H9 (cell line): ENCODE results near the gene RACGAP1. TPM values are rescaled to one million over a fixed set of nuclear protein-coding genes. Genes with fewer than 3 reads are reported as not detected.

ENCODE experiments used
- DNase-seq: peaks from one replicate; pipeline ENCODE4 v3.0.0-alpha.2; 2017
- H2AFZ ChIP-seq: one replicate; pipeline ENCODE4 v1.6.1; 2013; ENCODE audit warnings: mild to moderate bottlenecking, low read length, control low read depth, moderate library complexity
- H2AK5ac ChIP-seq: 2 replicates; pipeline ENCODE4 v1.6.1; 2013; ENCODE audit warnings: low read length, control low read depth, mixed read lengths; ENCODE audit not compliant: insufficient read length
- H2BK120ac ChIP-seq: one replicate; pipeline ENCODE4 v1.6.1; 2013; ENCODE audit warnings: low read depth, mild to moderate bottlenecking, low read length, control low read depth, inconsistent platforms; ENCODE audit not compliant: poor library complexity, severe bottlenecking
- H2BK12ac ChIP-seq: 2 replicates; pipeline ENCODE4 v1.6.1; 2013; ENCODE audit warnings: low read length, control low read depth, mixed read lengths, low read depth; ENCODE audit not compliant: insufficient read length
- H2BK15ac ChIP-seq: 2 replicates; pipeline ENCODE4 v1.6.1; 2013; ENCODE audit warnings: low read depth, low read length, control low read depth
- H2BK20ac ChIP-seq: one replicate; pipeline ENCODE4 v1.6.1; 2013; ENCODE audit warnings: low read depth, mild to moderate bottlenecking, low read length, control low read depth, inconsistent platforms; ENCODE audit not compliant: poor library complexity, severe bottlenecking
- H2BK5ac ChIP-seq: 2 replicates; pipeline ENCODE4 v1.6.1; 2013; ENCODE audit warnings: low read length, control low read depth, mixed read lengths; ENCODE audit not compliant: insufficient read length
- H3K14ac ChIP-seq: 2 replicates; pipeline ENCODE4 v1.6.1; 2013; ENCODE audit warnings: low read length, control low read depth; ENCODE audit not compliant: insufficient read depth
- H3K18ac ChIP-seq: 2 replicates; pipeline ENCODE4 v1.6.1; 2013; ENCODE audit warnings: low read depth, mild to moderate bottlenecking, mixed read lengths, low read length, control low read depth; ENCODE audit not compliant: insufficient read length
- H3K23ac ChIP-seq: 2 replicates; pipeline ENCODE4 v1.6.1; 2013; ENCODE audit warnings: low read length, control low read depth, mixed read lengths, low read depth; ENCODE audit not compliant: insufficient read length
- H3K23me2 ChIP-seq: 2 replicates; pipeline ENCODE4 v1.6.1; 2013; ENCODE audit warnings: low read depth, mild to moderate bottlenecking, mixed read lengths, low read length, control low read depth; ENCODE audit not compliant: insufficient read length, poor library complexity, severe bottlenecking
- H3K27ac ChIP-seq: 2 replicates; pipeline ENCODE4 v1.5.1; 2013; ENCODE audit warnings: low read length, control low read depth, mixed read lengths, low read depth; ENCODE audit not compliant: insufficient read length
- H3K27me3 ChIP-seq: 2 replicates; pipeline ENCODE4 v1.6.1; 2013; ENCODE audit warnings: low read length, control low read depth, inconsistent platforms; ENCODE audit not compliant: insufficient read depth
- H3K4ac ChIP-seq: 2 replicates; pipeline ENCODE4 v1.6.1; 2013; ENCODE audit warnings: low read depth, mild to moderate bottlenecking, control low read depth, inconsistent platforms, low read length, moderate library complexity
- H3K4me1 ChIP-seq: 2 replicates; pipeline ENCODE4 v1.6.1; 2013; ENCODE audit warnings: low read length, control low read depth, inconsistent platforms; ENCODE audit not compliant: insufficient read depth
- H3K4me2 ChIP-seq: 2 replicates; pipeline ENCODE4 v1.6.1; 2013; ENCODE audit warnings: low read length, control low read depth, mixed read lengths; ENCODE audit not compliant: insufficient read length, insufficient read depth
- H3K56ac ChIP-seq: 2 replicates; pipeline ENCODE4 v1.6.1; 2013; ENCODE audit warnings: low read depth, mild to moderate bottlenecking, mixed read lengths, low read length, control low read depth; ENCODE audit not compliant: insufficient read length
- H3K79me1 ChIP-seq: 2 replicates; pipeline ENCODE4 v1.6.1; 2013; ENCODE audit warnings: low read depth, mild to moderate bottlenecking, moderate library complexity, low read length, control low read depth, inconsistent platforms; ENCODE audit not compliant: insufficient read depth, poor library complexity, severe bottlenecking
- H3K79me2 ChIP-seq: 2 replicates; pipeline ENCODE4 v1.6.1; 2013; ENCODE audit warnings: low read length, control low read depth, inconsistent platforms; ENCODE audit not compliant: insufficient read depth
- H3K9ac ChIP-seq: 2 replicates; pipeline ENCODE4 v1.6.1; 2013; ENCODE audit warnings: low read length, control low read depth, mixed read lengths; ENCODE audit not compliant: insufficient read length; ENCODE audit errors: extremely low read depth
- H3K9me3 ChIP-seq: one replicate; pipeline ENCODE4 v1.6.1; 2013; ENCODE audit warnings: low read depth, low read length, inconsistent platforms; ENCODE audit not compliant: control insufficient read depth
- H3T11ph ChIP-seq: one replicate; pipeline ENCODE4 v1.6.1; 2013; ENCODE audit warnings: mild to moderate bottlenecking, low read length, control low read depth, inconsistent platforms
- H4K20me1 ChIP-seq: one replicate; pipeline ENCODE4 v1.6.1; 2013; ENCODE audit not compliant: control insufficient read depth, insufficient read length, insufficient read depth
- H4K5ac ChIP-seq: 2 replicates; pipeline ENCODE4 v1.6.1; 2013; ENCODE audit warnings: low read depth, mild to moderate bottlenecking, mixed read lengths, low read length, control low read depth; ENCODE audit not compliant: insufficient read length
- H4K8ac ChIP-seq: replicated peaks from 2 replicates; pipeline ENCODE4 v1.6.1; 2013; ENCODE audit warnings: low read length, control low read depth, mixed read lengths, low read depth; ENCODE audit not compliant: insufficient read length
- H4K91ac ChIP-seq: 2 replicates; pipeline ENCODE4 v1.6.1; 2013; ENCODE audit warnings: low read depth, mild to moderate bottlenecking, moderate library complexity, mixed read lengths, low read length, control low read depth; ENCODE audit not compliant: insufficient read length
- H3K27ac Mint-ChIP-seq, 3 experiments: 2 replicates in 2 of 3; 3 replicates in 1 of 3; pipeline ENCODE4 v1.8.0; 2020 to 2021; ENCODE audit warnings: mixed read lengths in 3 of 3, mild to moderate bottlenecking in 1 of 3, moderate library complexity in 1 of 3
- H3K27me3 Mint-ChIP-seq: 2 replicates; pipeline ENCODE4 v1.8.0; 2021; ENCODE audit warnings: low read depth, mild to moderate bottlenecking, moderate library complexity, mixed read lengths
- H3K36me3 Mint-ChIP-seq, 3 experiments: 2 replicates in 2 of 3; 3 replicates in 1 of 3; pipeline ENCODE4 v1.8.0; 2020 to 2021; ENCODE audit warnings: low read depth in 3 of 3, mixed read lengths in 3 of 3; ENCODE audit not compliant: insufficient read depth in 1 of 3
- H3K4me1 Mint-ChIP-seq, 2 experiments: 2 replicates each; pipeline ENCODE4 v1.8.0; 2020; ENCODE audit warnings: mixed read lengths in 2 of 2
- H3K4me3 Mint-ChIP-seq, 2 experiments: 2 replicates in 1 of 2; 3 replicates in 1 of 2; pipeline ENCODE4 v1.8.0; 2020 to 2021; ENCODE audit warnings: mild to moderate bottlenecking in 2 of 2, mixed read lengths in 2 of 2, moderate library complexity in 1 of 2
- H3K9me3 Mint-ChIP-seq, 2 experiments: 2 replicates in 1 of 2; 3 replicates in 1 of 2; pipeline ENCODE4 v1.8.0; 2020; ENCODE audit warnings: mild to moderate bottlenecking in 2 of 2, mixed read lengths in 2 of 2, moderate library complexity in 1 of 2
- WGBS: extraction: QIAGEN DNeasy Blood & Tissue Kit; methylation state at CpG from one replicate; pipeline ENCODE4 v1.1.7; 2013; ENCODE audit warnings: missing lambda C conversion rate, low lambda C conversion rate, mixed read lengths; ENCODE audit not compliant: insufficient read length; ENCODE audit errors: extremely low coverage; 5-methylcytosine and 5-hydroxymethylcytosine counted together
- total RNA-seq: library from RNA; stranded (reverse); gene quantifications from 2 replicates; pipeline ENCODE4 v1.2.1, GENCODE V29; 2021
- TF ChIP-seq, protein P1 (sequence below): fragments of 200-600 bp; sonication (generic); conservative IDR thresholded peaks from 3 replicates; pipeline ENCODE4 v1.8.0; 2021; ENCODE audit warnings: antibody characterized with exemption, mild to moderate bottlenecking

The RACGAP1 gene
- total RNA-seq, 1 experiment from 2014 or later: 64.8 TPM

DNA sequence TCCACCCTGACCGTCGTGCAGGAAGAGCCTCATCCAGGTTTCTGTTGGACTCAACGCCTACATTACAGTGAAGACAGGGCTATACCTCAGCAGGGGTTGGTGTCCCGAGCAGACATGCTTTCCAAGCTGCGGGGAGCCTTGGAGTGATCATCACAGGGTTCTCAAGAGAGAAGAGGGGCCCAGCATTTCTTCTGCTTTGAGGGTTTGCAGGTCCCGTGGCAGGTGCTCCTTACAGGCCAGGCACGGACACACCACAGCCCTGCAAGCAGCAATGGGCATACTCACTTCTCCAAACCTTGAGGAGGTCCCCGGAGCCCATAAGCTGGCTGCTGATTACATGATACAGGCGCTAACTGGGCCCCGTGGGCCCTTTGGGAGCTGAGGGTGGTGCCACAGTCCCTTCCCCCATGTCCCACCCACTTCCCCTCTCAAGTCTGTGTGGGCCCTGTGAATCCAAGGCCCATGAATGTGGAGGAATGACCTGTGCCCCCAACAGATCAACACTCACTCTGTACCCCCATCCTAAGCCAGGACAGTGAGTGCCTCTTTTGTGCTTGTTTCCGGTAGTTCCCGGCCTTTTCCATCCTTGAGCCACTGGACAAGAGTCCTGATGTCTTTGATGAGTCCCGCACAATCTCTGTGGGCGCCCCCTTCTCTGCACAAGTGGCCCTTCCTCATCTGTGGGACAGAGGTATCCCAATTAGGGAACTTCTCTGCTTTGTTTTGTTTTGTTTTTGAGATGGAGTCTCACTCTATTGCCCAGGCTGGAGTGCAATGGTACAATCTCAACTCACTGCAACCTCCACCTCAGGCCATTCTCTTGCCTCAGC is 73.7 kb downstream of the RACGAP1 start:
- no peak for DNase-seq
- Histone ChIP-seq H2BK5ac (no peak overlapping the region), H2AFZ (no peak overlapping the region), H3K4ac (no peak overlapping the region), H3K4me2 (no peak overlapping the region), H3K56ac (no peak overlapping the region), H3K4me1 (peaks cover 3% of the 10 kb centered on the region; the same call in 1 of the 2 replicates), H3K9ac (no peak overlapping the region), H3K23me2 (no peaks in the 10 kb centered on the region), H3K23ac (no peak overlapping the region), H2BK20ac (no peak overlapping the region), H4K5ac (no peak overlapping the region), H3K79me2 (no peaks in the 10 kb centered on the region), H3T11ph (no peak overlapping the region), H2BK15ac (no peak overlapping the region), H4K8ac (no peak overlapping the region), H4K91ac (no peak overlapping the region), H3K18ac (no peak overlapping the region), H3K27ac (no peak overlapping the region), H3K9me3 (no peaks in the 10 kb centered on the region), H3K79me1 (no peaks in the 10 kb centered on the region), H4K20me1 (no peaks in the 10 kb centered on the region), H2BK120ac (no peak overlapping the region), H2BK12ac (no peak overlapping the region), H2AK5ac (no peak overlapping the region), H3K27me3 (no peaks in the 10 kb centered on the region; the same call in 1 of the 2 replicates), H3K14ac (no peak overlapping the region)
- peaks cover 19 to 21% of the 10 kb centered on the region in 2 experiments for H3K4me1 Mint-ChIP-seq
- H3K4me3 Mint-ChIP-seq: no peak overlapping the region
- TF ChIP-seq, protein P1, sequence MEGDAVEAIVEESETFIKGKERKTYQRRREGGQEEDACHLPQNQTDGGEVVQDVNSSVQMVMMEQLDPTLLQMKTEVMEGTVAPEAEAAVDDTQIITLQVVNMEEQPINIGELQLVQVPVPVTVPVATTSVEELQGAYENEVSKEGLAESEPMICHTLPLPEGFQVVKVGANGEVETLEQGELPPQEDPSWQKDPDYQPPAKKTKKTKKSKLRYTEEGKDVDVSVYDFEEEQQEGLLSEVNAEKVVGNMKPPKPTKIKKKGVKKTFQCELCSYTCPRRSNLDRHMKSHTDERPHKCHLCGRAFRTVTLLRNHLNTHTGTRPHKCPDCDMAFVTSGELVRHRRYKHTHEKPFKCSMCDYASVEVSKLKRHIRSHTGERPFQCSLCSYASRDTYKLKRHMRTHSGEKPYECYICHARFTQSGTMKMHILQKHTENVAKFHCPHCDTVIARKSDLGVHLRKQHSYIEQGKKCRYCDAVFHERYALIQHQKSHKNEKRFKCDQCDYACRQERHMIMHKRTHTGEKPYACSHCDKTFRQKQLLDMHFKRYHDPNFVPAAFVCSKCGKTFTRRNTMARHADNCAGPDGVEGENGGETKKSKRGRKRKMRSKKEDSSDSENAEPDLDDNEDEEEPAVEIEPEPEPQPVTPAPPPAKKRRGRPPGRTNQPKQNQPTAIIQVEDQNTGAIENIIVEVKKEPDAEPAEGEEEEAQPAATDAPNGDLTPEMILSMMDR: no peak
- WGBS: no CpG with 5 or more reads among the region's 14 CpGs
- no peaks in the 10 kb centered on the region for H3K9me3 Mint-ChIP-seq
- H3K27me3 Mint-ChIP-seq: peaks cover 6% of the 10 kb centered on the region
- no peak overlapping the region; a peak in 1 of 7 replicates for H3K27ac Mint-ChIP-seq
- H3K36me3 Mint-ChIP-seq: no peaks in the 10 kb centered on the region
